Liver (tissue), 9 donors: ENCODE data around the gene CACHD1. TPM values are rescaled to one million over a fixed set of nuclear protein-coding genes. Genes with fewer than 3 reads are reported as not detected.
A peak's percentile ranks its signal among the peaks of the same experiment; 100 is the strongest.

ENCODE experiments used
- DNase-seq: peaks from one replicate; pipeline ENCODE4 v3.0.0-alpha.2; 2017; ENCODE audit warnings: low spot score
- H3K27ac ChIP-seq, 2 donors: one replicate each; pipeline ENCODE4 v1.7.0; 2013; ENCODE audit warnings: inconsistent platforms in 2 of 2, low read length in 2 of 2, control low read depth in 1 of 2, low read depth in 1 of 2, mild to moderate bottlenecking in 1 of 2
- H3K27me3 ChIP-seq, 4 donors: one replicate each; pipeline versions ENCODE4 v1.6.1 to v1.7.0; 2013; ENCODE audit warnings: low read length in 3 of 4, inconsistent platforms in 1 of 4, mild to moderate bottlenecking in 1 of 4, moderate library complexity in 1 of 4; ENCODE audit not compliant: control insufficient read depth in 4 of 4, insufficient read depth in 4 of 4
- H3K36me3 ChIP-seq, 4 donors: one replicate each; pipeline versions ENCODE4 v1.6.1 to v1.7.0; 2013; ENCODE audit warnings: low read length in 3 of 4, mild to moderate bottlenecking in 3 of 4, low read depth in 1 of 4, moderate library complexity in 1 of 4; ENCODE audit not compliant: control insufficient read depth in 4 of 4, insufficient read depth in 3 of 4
- H3K4me1 ChIP-seq, 4 donors: one replicate each; pipeline versions ENCODE4 v1.6.1 to v1.7.0; 2013; ENCODE audit warnings: low read length in 3 of 4, mild to moderate bottlenecking in 3 of 4, moderate library complexity in 1 of 4; ENCODE audit not compliant: control insufficient read depth in 4 of 4, insufficient read depth in 4 of 4
- H3K4me3 ChIP-seq, 3 donors: one replicate each; pipeline versions ENCODE4 v1.6.1 to v1.7.0; 2013; ENCODE audit warnings: low read length in 3 of 3, control low read depth in 1 of 3, low read depth in 1 of 3, mild to moderate bottlenecking in 1 of 3
- H3K9ac ChIP-seq, 2 donors: one replicate each; pipeline ENCODE4 v1.7.0; 2013; ENCODE audit warnings: low read length in 2 of 2, mild to moderate bottlenecking in 2 of 2, moderate library complexity in 2 of 2, control low read depth in 1 of 2, low read depth in 1 of 2
- H3K9me3 ChIP-seq, 4 donors: one replicate each; pipeline versions ENCODE4 v1.6.1 to v1.7.0; 2013; ENCODE audit warnings: low read length in 3 of 4; ENCODE audit not compliant: control insufficient read depth in 4 of 4
- EGR1 ChIP-seq, 2 donors: IDR thresholded peaks; 2 replicates each; pipeline ENCODE4 v1.6.1; 2016 to 2018; ENCODE audit warnings: antibody characterized with exemption in 2 of 2, low read depth in 2 of 2
- FOXA1 ChIP-seq: IDR thresholded peaks from 2 replicates; pipeline ENCODE4 v1.6.1; 2016; ENCODE audit warnings: antibody characterized with exemption
- FOXA2 ChIP-seq: IDR thresholded peaks from 2 replicates; pipeline ENCODE4 v1.6.1; 2016; ENCODE audit warnings: antibody characterized with exemption
- HNF4G ChIP-seq: IDR thresholded peaks from 2 replicates; pipeline ENCODE4 v1.6.1; 2016; ENCODE audit warnings: antibody characterized with exemption
- RAD21 ChIP-seq, 2 donors: IDR thresholded peaks; 2 replicates each; pipeline ENCODE4 v1.6.1; 2016; ENCODE audit warnings: antibody characterized with exemption in 2 of 2, mild to moderate bottlenecking in 2 of 2
- RXRA ChIP-seq, 2 donors: IDR thresholded peaks; 2 replicates each; pipeline ENCODE4 v1.6.1; 2017 to 2018; ENCODE audit warnings: antibody characterized with exemption in 2 of 2, mild to moderate bottlenecking in 1 of 2
- TAF1 ChIP-seq: conservative IDR thresholded peaks from 2 replicates; pipeline ENCODE4 v1.6.1; 2016; ENCODE audit warnings: antibody characterized with exemption, mild to moderate bottlenecking
- YY1 ChIP-seq: IDR thresholded peaks from 2 replicates; pipeline ENCODE4 v1.6.1; 2016; ENCODE audit warnings: antibody characterized with exemption, mild to moderate bottlenecking
- WGBS: extraction: QIAGEN DNeasy Blood & Tissue Kit; methylation state at CpG from one replicate; pipeline ENCODE4 v1.1.7; 2013; 5-methylcytosine and 5-hydroxymethylcytosine counted together
- polyA plus RNA-seq, 2 donors: library from polyadenylated mRNA; stranded (reverse) in 1 of 2; unstranded in 1 of 2; fragments of 200-250 nt in 1 of 2; fragments of >200 nt in 1 of 2; fragmentation: Nextera tagmentation in 1 of 2; extraction: Ambion mirVana in 1 of 2; gene quantifications; one replicate each; pipeline versions ENCODE4 v1.2.1 to v1.2.3, GENCODE V29; 2013 to 2015
- total RNA-seq, 2 donors: library from RNA; depleted of rRNA; stranded (reverse); fragments of >200 nt; gene quantifications; one replicate each; pipeline ENCODE4 v1.2.3, GENCODE V29; 2014
- TF ChIP-seq, protein P1 (sequence below): fragments of 150-350 bp; IDR thresholded peaks from 2 replicates; pipeline ENCODE4 v1.5.1; 2017; ENCODE audit warnings: improper control_type of control experiment, low read depth, low read length; ENCODE audit not compliant: missing input control
- TF ChIP-seq, protein P2 (sequence below): IDR thresholded peaks from 2 replicates; pipeline ENCODE4 v1.6.1; 2016; ENCODE audit warnings: antibody characterized with exemption
- TF ChIP-seq, protein P3 (sequence below): IDR thresholded peaks from 2 replicates; pipeline ENCODE4 v1.6.1; 2016; ENCODE audit warnings: antibody characterized with exemption, mild to moderate bottlenecking
- donor health status: healthy.
- donor health status: healthy.
- donor health status: healthy.
- donor health status: healthy.
- donor health status: healthy.

The CACHD1 gene
- total and polyA plus RNA-seq, 4 donors = 0.68 to 4.2 (median 2.3) TPM

DNA sequence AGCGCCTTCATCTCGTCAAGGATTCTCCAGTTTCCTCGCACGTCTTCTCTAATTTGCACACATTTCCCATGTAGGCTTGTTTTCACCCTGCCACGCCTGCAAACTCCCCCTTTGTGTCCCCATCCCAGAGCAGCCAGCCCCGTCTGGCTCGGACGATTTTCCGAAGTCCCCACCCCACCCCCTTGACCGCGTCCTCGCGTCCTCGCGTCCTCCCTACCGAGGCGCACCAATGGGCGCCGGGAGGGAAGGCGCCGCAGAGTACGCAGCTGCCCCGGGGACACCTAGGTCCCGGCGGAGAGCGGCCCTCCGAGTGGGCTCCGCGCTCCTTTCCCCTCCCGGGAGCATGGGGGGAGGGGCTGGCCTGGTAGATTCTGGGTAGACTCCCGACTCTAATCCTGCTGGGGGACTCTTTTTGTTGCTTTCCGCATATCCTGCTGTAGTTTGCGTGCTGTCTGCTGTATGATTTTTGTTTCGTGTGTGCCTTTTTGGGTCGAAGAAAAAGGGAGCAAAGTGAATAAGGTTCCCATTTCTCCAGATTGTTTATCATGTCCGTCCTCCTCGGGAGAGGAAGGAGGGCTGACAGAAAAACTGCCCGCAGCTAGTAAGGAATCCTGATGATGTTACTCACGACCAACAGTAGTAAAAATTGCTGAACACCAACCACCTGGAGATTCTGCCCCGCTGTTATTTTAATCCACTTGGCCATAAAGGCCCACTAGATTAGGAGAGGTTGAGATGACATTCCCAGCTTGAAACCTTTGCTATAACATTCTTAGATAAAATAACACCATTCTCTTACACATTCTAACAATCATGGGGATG lies 1.5 kb downstream of the CACHD1 start:
- no peaks in the 10 kb centered on the region for H3K27me3 ChIP-seq
- TF ChIP-seq TAF1 (no peak), RXRA (IDR thresholded peaks at IDR 0.05) (peak in 1 of 2 donors; percentile 41)
- H3K9me3 ChIP-seq = no peaks in the 10 kb centered on the region
- no peak overlapping the region for H3K27ac ChIP-seq
- H3K4me3 ChIP-seq = peak overlapping the region in 2 of 3 donors; percentile 67 to 80
- 16% methylated on average over 40 of the region's 40 CpGs for WGBS
- DNase-seq = peak; percentile 43
- no peaks in the 10 kb centered on the region for H3K36me3 ChIP-seq
- H3K4me1 ChIP-seq = peaks cover 3 to 27% (median 14%) of the 10 kb centered on the region in 4 donors
- H3K9ac ChIP-seq = no peak overlapping the region

DNA sequence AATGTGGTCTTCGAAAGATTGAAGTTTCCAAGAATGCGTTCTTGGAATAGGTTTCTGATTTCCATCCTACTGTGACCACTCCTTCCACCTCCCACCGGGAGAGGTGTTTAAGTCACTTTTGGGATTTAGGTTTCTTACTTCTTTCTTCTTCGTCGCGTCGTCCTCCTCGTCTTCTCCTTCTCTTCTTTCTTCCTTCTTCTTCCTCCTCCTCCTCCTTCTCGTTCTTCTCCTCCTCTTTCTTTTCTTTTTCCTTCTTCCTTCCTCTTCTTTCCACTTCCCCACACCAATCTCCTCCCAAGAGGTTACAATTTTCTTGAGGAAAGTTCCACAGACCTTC lies 2.1 kb downstream of the CACHD1 start:
- no peak for DNase-seq
- no peaks in the 10 kb centered on the region for H3K36me3 ChIP-seq
- no peak overlapping the region for H3K4me3 ChIP-seq
- peaks cover 3 to 33% (median 19%) of the 10 kb centered on the region in 4 donors for H3K4me1 ChIP-seq
- no peaks in the 10 kb centered on the region for H3K27me3 ChIP-seq
- H3K9me3 ChIP-seq = no peaks in the 10 kb centered on the region
- 78% methylated on average over 9 of the region's 9 CpGs for WGBS
- no peak overlapping the region for H3K27ac ChIP-seq
- no peak overlapping the region for H3K9ac ChIP-seq
- TF ChIP-seq, protein P1, sequence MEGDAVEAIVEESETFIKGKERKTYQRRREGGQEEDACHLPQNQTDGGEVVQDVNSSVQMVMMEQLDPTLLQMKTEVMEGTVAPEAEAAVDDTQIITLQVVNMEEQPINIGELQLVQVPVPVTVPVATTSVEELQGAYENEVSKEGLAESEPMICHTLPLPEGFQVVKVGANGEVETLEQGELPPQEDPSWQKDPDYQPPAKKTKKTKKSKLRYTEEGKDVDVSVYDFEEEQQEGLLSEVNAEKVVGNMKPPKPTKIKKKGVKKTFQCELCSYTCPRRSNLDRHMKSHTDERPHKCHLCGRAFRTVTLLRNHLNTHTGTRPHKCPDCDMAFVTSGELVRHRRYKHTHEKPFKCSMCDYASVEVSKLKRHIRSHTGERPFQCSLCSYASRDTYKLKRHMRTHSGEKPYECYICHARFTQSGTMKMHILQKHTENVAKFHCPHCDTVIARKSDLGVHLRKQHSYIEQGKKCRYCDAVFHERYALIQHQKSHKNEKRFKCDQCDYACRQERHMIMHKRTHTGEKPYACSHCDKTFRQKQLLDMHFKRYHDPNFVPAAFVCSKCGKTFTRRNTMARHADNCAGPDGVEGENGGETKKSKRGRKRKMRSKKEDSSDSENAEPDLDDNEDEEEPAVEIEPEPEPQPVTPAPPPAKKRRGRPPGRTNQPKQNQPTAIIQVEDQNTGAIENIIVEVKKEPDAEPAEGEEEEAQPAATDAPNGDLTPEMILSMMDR = no peak
- TF ChIP-seq FOXA2 (no peak), FOXA1 (no peak), HNF4G (no peak), YY1 (no peak), RXRA (IDR thresholded peaks at IDR 0.05) (no peak), EGR1 (IDR thresholded peaks at IDR 0.05; ENCODE audit: low read depth in 2 of 2) (no peak)
- TF ChIP-seq, protein P2, sequence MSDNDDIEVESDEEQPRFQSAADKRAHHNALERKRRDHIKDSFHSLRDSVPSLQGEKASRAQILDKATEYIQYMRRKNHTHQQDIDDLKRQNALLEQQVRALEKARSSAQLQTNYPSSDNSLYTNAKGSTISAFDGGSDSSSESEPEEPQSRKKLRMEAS = no peak
- TF ChIP-seq, protein P3, sequence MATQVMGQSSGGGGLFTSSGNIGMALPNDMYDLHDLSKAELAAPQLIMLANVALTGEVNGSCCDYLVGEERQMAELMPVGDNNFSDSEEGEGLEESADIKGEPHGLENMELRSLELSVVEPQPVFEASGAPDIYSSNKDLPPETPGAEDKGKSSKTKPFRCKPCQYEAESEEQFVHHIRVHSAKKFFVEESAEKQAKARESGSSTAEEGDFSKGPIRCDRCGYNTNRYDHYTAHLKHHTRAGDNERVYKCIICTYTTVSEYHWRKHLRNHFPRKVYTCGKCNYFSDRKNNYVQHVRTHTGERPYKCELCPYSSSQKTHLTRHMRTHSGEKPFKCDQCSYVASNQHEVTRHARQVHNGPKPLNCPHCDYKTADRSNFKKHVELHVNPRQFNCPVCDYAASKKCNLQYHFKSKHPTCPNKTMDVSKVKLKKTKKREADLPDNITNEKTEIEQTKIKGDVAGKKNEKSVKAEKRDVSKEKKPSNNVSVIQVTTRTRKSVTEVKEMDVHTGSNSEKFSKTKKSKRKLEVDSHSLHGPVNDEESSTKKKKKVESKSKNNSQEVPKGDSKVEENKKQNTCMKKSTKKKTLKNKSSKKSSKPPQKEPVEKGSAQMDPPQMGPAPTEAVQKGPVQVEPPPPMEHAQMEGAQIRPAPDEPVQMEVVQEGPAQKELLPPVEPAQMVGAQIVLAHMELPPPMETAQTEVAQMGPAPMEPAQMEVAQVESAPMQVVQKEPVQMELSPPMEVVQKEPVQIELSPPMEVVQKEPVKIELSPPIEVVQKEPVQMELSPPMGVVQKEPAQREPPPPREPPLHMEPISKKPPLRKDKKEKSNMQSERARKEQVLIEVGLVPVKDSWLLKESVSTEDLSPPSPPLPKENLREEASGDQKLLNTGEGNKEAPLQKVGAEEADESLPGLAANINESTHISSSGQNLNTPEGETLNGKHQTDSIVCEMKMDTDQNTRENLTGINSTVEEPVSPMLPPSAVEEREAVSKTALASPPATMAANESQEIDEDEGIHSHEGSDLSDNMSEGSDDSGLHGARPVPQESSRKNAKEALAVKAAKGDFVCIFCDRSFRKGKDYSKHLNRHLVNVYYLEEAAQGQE = no peak

DNA sequence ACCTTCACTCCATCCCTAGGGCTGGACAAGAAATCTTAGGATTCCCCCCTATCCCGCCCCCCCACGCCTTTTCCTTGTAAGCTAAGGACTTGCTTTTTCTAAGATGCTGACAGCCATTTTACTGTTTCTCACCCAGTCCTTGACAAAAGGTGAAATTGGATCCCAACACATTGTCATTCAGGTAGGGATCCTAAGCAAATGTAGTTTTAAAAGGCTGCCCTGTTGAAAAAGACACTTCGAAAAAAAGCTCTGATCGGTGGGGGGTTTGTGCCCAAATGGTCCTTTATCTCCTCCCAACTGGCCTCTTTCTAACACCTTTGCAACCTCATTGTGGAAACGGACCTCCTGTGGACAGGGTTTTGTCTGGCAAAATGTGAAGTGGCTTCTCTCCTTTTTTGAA lies 2.9 kb downstream of the CACHD1 start:
- H3K9me3 ChIP-seq = no peaks in the 10 kb centered on the region
- H3K36me3 ChIP-seq = no peaks in the 10 kb centered on the region
- no peaks in the 10 kb centered on the region for H3K27me3 ChIP-seq
- no peak overlapping the region for H3K4me3 ChIP-seq
- TF ChIP-seq, protein P1 = no peak
- TF ChIP-seq TAF1 = no peak
- TF ChIP-seq, protein P3 = no peak
- no peak for TF ChIP-seq HNF4G
- TF ChIP-seq YY1 = no peak
- no peak for TF ChIP-seq RAD21 (IDR thresholded peaks at IDR 0.05)
- no peak for TF ChIP-seq EGR1 (IDR thresholded peaks at IDR 0.05; ENCODE audit: low read depth in 2 of 2)
- no peak overlapping the region for H3K9ac ChIP-seq
- 96% methylated on average over 5 of the region's 5 CpGs for WGBS
- peaks cover 3 to 36% (median 22%) of the 10 kb centered on the region in 4 donors for H3K4me1 ChIP-seq
- no peak for DNase-seq
- H3K27ac ChIP-seq = no peak overlapping the region
